Spinal cord (tissue), 10 donors: Measurements from ENCODE around the gene PCBP1. TPM values are rescaled to one million over a fixed set of nuclear protein-coding genes. Genes with fewer than 3 reads are reported as not detected.
"Not testable (repeated sequence)": the region's sequence is repeated elsewhere in the genome, so short reads cannot be mapped to it uniquely, and the experiment has no call there.

Experiments
- DNase-seq, 6 donors: peaks; one replicate each; pipeline versions ENCODE4 v3.0.0 to v3.0.0-alpha.2; 2013 to 2015; ENCODE audit warnings: low spot score in 6 of 6, low read depth in 4 of 6
- H3K27ac ChIP-seq: one replicate; pipeline ENCODE4 v1.5.1; 2013; ENCODE audit warnings: low read depth, low read length, control low read depth
- H3K27me3 ChIP-seq: one replicate; pipeline ENCODE4 v1.6.1; 2013; ENCODE audit warnings: low read length; ENCODE audit not compliant: control insufficient read depth, insufficient read depth
- H3K36me3 ChIP-seq: one replicate; pipeline ENCODE4 v1.6.1; 2013; ENCODE audit warnings: low read length; ENCODE audit not compliant: control insufficient read depth, insufficient read depth
- H3K4me1 ChIP-seq: one replicate; pipeline ENCODE4 v1.6.1; 2013; ENCODE audit warnings: low read length; ENCODE audit not compliant: control insufficient read depth, insufficient read depth
- H3K4me3 ChIP-seq: one replicate; pipeline ENCODE4 v1.5.1; 2013; ENCODE audit warnings: low read depth, low read length, control low read depth
- H3K9me3 ChIP-seq: one replicate; pipeline ENCODE4 v1.6.1; 2013; ENCODE audit warnings: low read length; ENCODE audit not compliant: control insufficient read depth, insufficient read depth
- WGBS: methylation state at CpG from one replicate; pipeline ENCODE4 v1.1.5; 2013; ENCODE audit warnings: missing lambda C conversion rate; ENCODE audit not compliant: insufficient coverage; 5-methylcytosine and 5-hydroxymethylcytosine counted together
- polyA plus RNA-seq, 2 donors: library from polyadenylated mRNA; unstranded; fragments of 120-200 nt; gene quantifications; one replicate each; pipeline ENCODE4 v1.2.1, GENCODE V29; 2013; ENCODE audit not compliant: insufficient read length in 2 of 2
- total RNA-seq, 2 donors: library from RNA; depleted of rRNA in 1 of 2; stranded (reverse); fragments of 120-200 nt in 1 of 2; fragments of >200 nt in 1 of 2; gene quantifications; one replicate each; pipeline versions ENCODE4 v1.2.3 to v1.2.4, GENCODE V29; 2013 to 2014
- donor health status: healthy.

PCBP1 gene
- total and polyA plus RNA-seq, 4 donors: 41.8 to 265 (median 154) TPM

- 22% methylated on average over 5 of the region's 11 CpGs for WGBS
- no peaks in the 10 kb centered on the region for H3K27me3 ChIP-seq
- H3K27ac ChIP-seq: peak overlapping the region; percentile 42
- H3K36me3 ChIP-seq: peaks cover 4% of the 10 kb centered on the region
- H3K4me3 ChIP-seq: no peak overlapping the region
- H3K4me1 ChIP-seq: peaks cover 17% of the 10 kb centered on the region
- H3K9me3 ChIP-seq: no peaks in the 10 kb centered on the region
- peak in 2 of 6 donors; percentile 70 to 72 for DNase-seq
These were observed 17.2 kb downstream of the PCBP1 start for GRCh38 chr2:70104231-70105111.

DNA sequence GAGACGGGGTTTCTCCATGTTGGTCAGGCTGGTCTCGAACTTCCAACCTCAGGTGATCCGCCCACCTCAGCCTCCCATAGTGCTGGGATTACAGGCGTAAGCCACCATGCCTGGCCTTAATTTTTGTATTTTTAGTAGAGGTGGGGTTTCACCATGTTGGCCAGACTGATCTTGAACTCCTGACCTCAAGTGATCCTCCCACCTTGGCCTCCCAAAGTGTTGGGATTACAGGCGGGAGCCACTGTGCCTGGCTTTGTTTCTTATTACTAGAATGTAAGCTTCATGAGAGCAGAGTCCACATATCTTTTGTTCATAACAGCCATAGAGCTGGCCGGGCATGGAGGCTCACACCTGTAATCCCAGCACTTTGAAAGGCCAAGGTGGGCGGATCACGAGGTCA is 18.9 kb downstream of the PCBP1 start:
- DNase-seq, H3K27me3 ChIP-seq, H3K36me3 ChIP-seq, H3K9me3 ChIP-seq, H3K27ac ChIP-seq, H3K4me3 ChIP-seq: not testable (repeated sequence)
- 97% methylated on average over 6 of the region's 8 CpGs for WGBS
- peaks cover 17% of the 10 kb centered on the region for H3K4me1 ChIP-seq

GRCh38 chr2:70110397-70110796 is 23.1 kb downstream of the PCBP1 start:
- peaks cover 21% of the 10 kb centered on the region for H3K4me1 ChIP-seq
- H3K27ac ChIP-seq, H3K27me3 ChIP-seq, H3K4me3 ChIP-seq, DNase-seq, H3K36me3 ChIP-seq, H3K9me3 ChIP-seq: not testable (repeated sequence)
- no CpG with 5 or more reads among the region's 5 CpGs for WGBS

GRCh38 chr2:70111752-70112591 is 24.7 kb downstream of the PCBP1 start:
- H3K36me3 ChIP-seq: no peaks in the 10 kb centered on the region
- no peak for DNase-seq
- peaks cover 31% of the 10 kb centered on the region for H3K4me1 ChIP-seq
- H3K27ac ChIP-seq: no peak overlapping the region
- 100% methylated on average over 1 of the region's 7 CpGs for WGBS
- H3K27me3 ChIP-seq: no peaks in the 10 kb centered on the region
- H3K4me3 ChIP-seq: no peak overlapping the region
- H3K9me3 ChIP-seq: no peaks in the 10 kb centered on the region

GRCh38 chr2:70113359-70114070 is 26.2 kb downstream of the PCBP1 start:
- H3K27me3 ChIP-seq: no peaks in the 10 kb centered on the region
- H3K27ac ChIP-seq: no peak overlapping the region
- no peak for DNase-seq
- peaks cover 21% of the 10 kb centered on the region for H3K4me1 ChIP-seq
- H3K9me3 ChIP-seq: no peaks in the 10 kb centered on the region
- 95% methylated on average over 3 of the region's 4 CpGs for WGBS
- no peak overlapping the region for H3K4me3 ChIP-seq
- no peaks in the 10 kb centered on the region for H3K36me3 ChIP-seq

DNA sequence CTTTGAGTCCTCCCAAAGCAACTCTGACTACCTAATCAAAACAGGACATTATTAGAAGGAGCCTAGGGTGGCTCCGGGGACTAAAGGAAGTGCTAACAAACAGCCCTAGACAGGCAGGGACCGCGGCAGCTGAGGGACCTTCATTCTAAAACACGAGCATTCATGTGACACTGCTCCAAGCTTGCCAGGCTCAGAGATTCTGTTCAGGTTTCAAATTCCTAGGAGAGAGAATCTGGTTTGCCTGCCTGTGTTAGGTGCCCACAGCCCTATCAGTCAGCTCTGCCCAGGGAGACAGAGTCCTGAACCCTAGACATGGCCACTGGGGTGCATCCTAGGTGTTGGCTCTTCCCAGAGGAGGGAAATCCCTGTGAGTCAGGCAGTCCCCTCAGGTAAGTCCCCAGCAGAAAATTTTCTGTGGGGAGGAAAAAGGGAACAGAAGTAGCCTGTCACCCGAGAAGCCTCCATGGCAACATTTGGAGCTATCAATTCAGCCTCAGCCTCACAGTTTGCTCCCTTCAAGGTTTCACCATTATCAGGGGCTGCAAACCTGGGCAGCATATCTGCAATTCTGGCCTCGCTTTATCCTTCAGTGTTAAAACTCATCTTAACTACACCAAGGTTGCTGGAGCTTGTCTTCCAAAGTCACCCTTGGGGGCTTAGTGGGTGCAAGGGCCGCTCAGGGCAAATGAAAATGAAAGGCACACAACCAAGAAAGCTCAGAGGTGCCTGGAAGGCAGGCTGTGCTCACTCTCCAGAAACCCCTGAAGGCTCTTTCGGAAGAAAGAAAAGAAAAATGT is 28.6 kb downstream of the PCBP1 start:
- H3K27me3 ChIP-seq: no peaks in the 10 kb centered on the region
- DNase-seq: peak in 1 of 6 donors; percentile 10
- no peaks in the 10 kb centered on the region for H3K9me3 ChIP-seq
- H3K27ac ChIP-seq: peak overlapping the region; percentile 31
- no peaks in the 10 kb centered on the region for H3K36me3 ChIP-seq
- H3K4me1 ChIP-seq: peaks cover 17% of the 10 kb centered on the region
- 31% methylated on average over 6 of the region's 8 CpGs for WGBS
- H3K4me3 ChIP-seq: no peak overlapping the region

DNA sequence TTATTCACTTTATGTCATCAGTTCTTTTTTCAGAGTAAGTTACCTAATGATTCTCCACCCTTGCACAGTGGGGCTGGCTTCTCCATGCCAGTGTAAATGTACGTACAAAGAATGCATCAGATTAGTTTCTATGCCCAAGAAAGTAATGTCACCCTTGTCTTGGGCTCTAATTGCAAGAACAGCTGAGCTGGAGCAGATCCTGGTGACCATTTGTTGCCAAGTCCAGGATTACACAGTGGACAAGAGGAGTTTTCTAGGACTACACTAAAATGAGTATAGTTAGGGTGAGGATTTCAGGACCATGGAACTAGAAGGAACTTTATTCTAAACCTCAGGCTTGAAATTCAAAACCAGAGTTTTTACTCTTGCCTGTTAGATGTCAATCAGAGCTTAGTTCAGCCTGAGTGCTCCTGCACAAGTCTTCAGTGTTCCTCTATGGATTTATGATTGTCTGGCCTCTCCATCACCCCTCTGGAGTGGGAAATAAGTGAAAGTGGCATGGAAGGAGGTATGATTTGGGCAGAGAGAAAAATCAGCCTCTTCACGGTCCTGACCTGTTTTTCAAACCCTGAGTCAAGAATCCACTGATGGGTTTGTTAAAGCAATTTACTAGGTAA is 29.8 kb downstream of the PCBP1 start:
- no peaks in the 10 kb centered on the region for H3K9me3 ChIP-seq
- H3K4me3 ChIP-seq: no peak overlapping the region
- H3K27ac ChIP-seq: peak overlapping the region; percentile 31
- no peaks in the 10 kb centered on the region for H3K36me3 ChIP-seq
- peak in 1 of 6 donors; percentile 76 for DNase-seq
- no peaks in the 10 kb centered on the region for H3K27me3 ChIP-seq
- WGBS: no CpG with 5 or more reads among the region's 2 CpGs
- H3K4me1 ChIP-seq: peaks cover 17% of the 10 kb centered on the region

GRCh38 chr2:70118798-70119454 is 31.6 kb downstream of the PCBP1 start:
- peak in 1 of 6 donors; percentile 41 for DNase-seq
- Histone ChIP-seq H3K27me3 (no peaks in the 10 kb centered on the region), H3K9me3 (no peaks in the 10 kb centered on the region), H3K27ac (no peak overlapping the region), H3K4me1 (peaks cover 24% of the 10 kb centered on the region), H3K4me3 (no peak overlapping the region), H3K36me3 (no peaks in the 10 kb centered on the region)
- WGBS: 19% methylated on average over 3 of the region's 4 CpGs
